Activated CD4-positive, alpha-beta memory T cell treated with anti-CD3 and anti-CD28 coated beads, Interleukin-2, amount 10 ng/mL, durations not matched to agents 7 days and 5 days (primary cell): Measurements from ENCODE around the gene HES6. TPM values are rescaled to one million over a fixed set of nuclear protein-coding genes. Genes with fewer than 3 reads are reported as not detected.

Experiments
- CTCF ChIA-PET: fragments of 350-600 bp; sonication (Branson Sonifier 250); formaldehyde crosslinking; loops from one replicate; lab custom pipeline; 2021; ENCODE audit warnings: antibody characterized with exemption, inconsistent platforms; lab: Charles Lee
- POLR2A ChIA-PET: fragments of 350-600 bp; sonication (Branson Sonifier 250); formaldehyde crosslinking; loops from one replicate; lab custom pipeline; 2021; ENCODE audit warnings: antibody characterized with exemption; lab: Charles Lee
- DNase-seq: peaks from one replicate; pipeline ENCODE4 v3.0.0-alpha.2; 2020
- H3K27ac Mint-ChIP-seq: one replicate; pipeline ENCODE4 v1.8.0; 2021; ENCODE audit warnings: mild to moderate bottlenecking, mixed read lengths
- H3K27me3 Mint-ChIP-seq: one replicate; pipeline ENCODE4 v1.8.0; 2021; ENCODE audit warnings: mixed read lengths
- H3K36me3 Mint-ChIP-seq: one replicate; pipeline ENCODE4 v1.8.0; 2021; ENCODE audit warnings: low read depth, mixed read lengths
- H3K4me1 Mint-ChIP-seq: one replicate; pipeline ENCODE4 v1.8.0; 2021; ENCODE audit warnings: mixed read lengths
- H3K4me3 Mint-ChIP-seq: one replicate; pipeline ENCODE4 v1.8.0; 2021; ENCODE audit warnings: mild to moderate bottlenecking, mixed read lengths
- H3K9me3 Mint-ChIP-seq: one replicate; pipeline ENCODE4 v1.8.0; 2021; ENCODE audit warnings: mixed read lengths
- total RNA-seq, 2 experiments: library from RNA; stranded (reverse); gene quantifications; one replicate each; pipeline ENCODE4 v1.2.3, GENCODE V29; 2021

HES6 gene
- total RNA-seq, 2 experiments from 2014 or later, result 2.7 to 3.7 TPM

DNA sequence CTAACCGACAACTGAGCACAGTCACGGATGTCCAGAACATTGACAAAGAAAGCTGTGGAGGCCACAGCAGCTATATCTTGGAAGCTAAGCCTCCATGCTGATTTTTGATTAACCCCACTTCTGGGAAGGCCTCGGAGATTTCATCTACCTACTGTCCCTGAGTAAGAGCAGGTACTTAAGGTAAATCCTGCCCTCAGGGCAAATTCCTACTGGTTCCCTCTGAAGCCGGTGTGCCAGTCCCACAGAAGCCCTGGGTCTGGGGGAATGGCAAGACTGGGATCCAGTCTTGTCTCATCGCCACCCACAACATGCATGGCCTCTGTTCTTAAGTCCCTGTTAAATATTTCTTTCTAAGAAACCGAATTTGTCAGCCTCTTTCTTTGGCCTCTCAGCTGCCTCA is 29.9 kb upstream of the HES6 start:
- no peaks in the 10 kb centered on the region for H3K27me3 Mint-ChIP-seq
- H3K4me3 Mint-ChIP-seq, result no peak overlapping the region
- peaks cover 3% of the 10 kb centered on the region for H3K4me1 Mint-ChIP-seq
- H3K27ac Mint-ChIP-seq, result no peak overlapping the region
- peaks cover 5% of the 10 kb centered on the region for H3K36me3 Mint-ChIP-seq
- no peak for DNase-seq
- ChIA-PET CTCF (no interaction called here), POLR2A (no interaction called here)
- no peaks in the 10 kb centered on the region for H3K9me3 Mint-ChIP-seq

- H3K27ac Mint-ChIP-seq, result no peak overlapping the region
- no peaks in the 10 kb centered on the region for H3K27me3 Mint-ChIP-seq
- no peaks in the 10 kb centered on the region for H3K9me3 Mint-ChIP-seq
- DNase-seq, result no peak
- peaks cover 8% of the 10 kb centered on the region for H3K4me1 Mint-ChIP-seq
- ChIA-PET POLR2A (no interaction called here), CTCF (no interaction called here)
- H3K36me3 Mint-ChIP-seq, result peaks cover 6% of the 10 kb centered on the region
- no peak overlapping the region for H3K4me3 Mint-ChIP-seq
Observed at GRCh38 chr2:238267884-238268680, 28.2 kb upstream of the HES6 start.

GRCh38 chr2:238267341-238267710 is 27.5 kb upstream of the HES6 start:
- POLR2A ChIA-PET, result no interaction called here
- CTCF ChIA-PET, result no interaction called here
- H3K27ac Mint-ChIP-seq, result no peak overlapping the region

GRCh38 chr2:238265605-238266004 is 25.8 kb upstream of the HES6 start:
- Mint-ChIP-seq H3K4me1 (peaks cover 8% of the 10 kb centered on the region), H3K4me3 (no peak overlapping the region), H3K9me3 (no peaks in the 10 kb centered on the region), H3K36me3 (peaks cover 5% of the 10 kb centered on the region), H3K27ac (no peak overlapping the region), H3K27me3 (no peaks in the 10 kb centered on the region)
- ChIA-PET POLR2A (no interaction called here), CTCF (interaction anchor here (1.1 to 3.5 kb wide), 4 partner anchors 9 to 438 kb away, joined by 3 to 27 read pairs (median 4); no protein-coding TSS in a partner anchor)
- DNase-seq, result no peak

More at GRCh38 chr2:238267341-238267710, 27.5 kb upstream of the HES6 start:
- peaks cover 5% of the 10 kb centered on the region for H3K36me3 Mint-ChIP-seq
- H3K9me3 Mint-ChIP-seq, result no peaks in the 10 kb centered on the region
- H3K4me1 Mint-ChIP-seq, result peaks cover 8% of the 10 kb centered on the region
- H3K4me3 Mint-ChIP-seq, result no peak overlapping the region
- no peak for DNase-seq
- H3K27me3 Mint-ChIP-seq, result no peaks in the 10 kb centered on the region

DNA sequence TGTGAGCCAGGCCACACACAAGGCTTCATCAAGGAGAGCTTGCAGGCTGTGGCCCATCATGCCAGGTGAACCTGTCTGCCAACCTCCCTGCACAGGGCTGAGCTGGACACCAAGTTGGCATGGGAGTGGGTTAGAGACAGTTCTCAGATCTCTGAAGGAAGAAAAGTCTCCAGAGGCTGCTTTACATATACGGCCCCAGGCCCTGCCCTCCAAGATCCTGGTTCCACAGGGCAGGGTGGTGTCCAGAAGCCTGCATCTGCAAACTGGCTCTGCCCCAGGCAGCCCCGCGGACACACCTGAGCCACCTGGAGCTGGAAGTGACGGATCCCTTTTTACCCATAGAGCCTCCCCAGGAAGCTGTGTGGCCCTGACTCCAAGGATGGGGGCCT is 24.2 kb upstream of the HES6 start:
- peaks cover 5% of the 10 kb centered on the region for H3K36me3 Mint-ChIP-seq
- H3K27ac Mint-ChIP-seq, result no peak overlapping the region
- no peak overlapping the region for H3K4me3 Mint-ChIP-seq
- ChIA-PET CTCF (interaction anchor here (0.8 to 3.5 kb wide), 18 partner anchors 10 to 751 kb away, joined by 3 to 27 read pairs (median 6); partner anchors contain the start of genes PER2 and SCLY), POLR2A (no interaction called here)
- H3K27me3 Mint-ChIP-seq, result no peaks in the 10 kb centered on the region
- no peaks in the 10 kb centered on the region for H3K9me3 Mint-ChIP-seq
- DNase-seq, result no peak
- H3K4me1 Mint-ChIP-seq, result peaks cover 18% of the 10 kb centered on the region

DNA sequence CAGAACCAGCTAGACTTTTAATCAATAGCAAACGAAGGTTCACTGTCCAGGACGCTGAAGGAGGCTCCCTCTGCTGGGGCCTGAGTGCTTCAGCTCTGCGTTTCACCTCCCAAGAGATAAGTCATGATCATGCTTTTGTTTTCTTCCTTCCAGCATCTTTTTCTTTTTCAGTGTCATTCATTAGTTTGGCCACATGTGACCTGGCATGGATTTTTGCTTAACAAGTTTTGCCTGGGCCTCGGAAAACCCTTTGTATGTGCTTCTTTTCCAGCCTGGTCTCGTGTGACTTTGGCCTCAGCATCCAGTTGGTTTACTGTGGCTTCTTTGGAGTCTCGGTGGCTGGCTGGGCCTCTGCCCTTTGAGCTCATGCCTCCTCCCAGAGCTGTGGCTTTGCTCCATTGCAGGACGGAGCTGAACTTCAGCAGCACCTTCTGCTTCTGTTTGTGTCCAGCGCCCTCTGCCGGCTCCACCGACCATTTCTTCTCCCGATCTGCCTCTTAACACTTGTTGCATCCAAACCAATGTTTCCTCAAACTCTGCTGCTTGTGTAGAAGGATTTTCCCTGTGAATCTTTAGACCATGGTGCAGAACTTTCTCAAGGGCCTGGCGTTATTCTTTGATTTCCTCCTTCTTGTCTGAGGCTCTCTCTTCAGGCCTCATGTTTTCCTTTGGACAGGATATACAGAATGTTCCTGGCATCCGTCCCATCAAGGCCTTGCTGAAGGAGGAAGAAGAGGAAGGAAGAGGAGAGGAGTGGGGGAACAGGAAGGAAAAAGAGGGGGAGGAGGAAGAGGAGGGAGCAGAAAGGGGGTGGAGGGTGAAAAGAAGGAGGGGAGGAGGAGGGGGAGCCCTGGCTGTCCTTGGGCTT is 23.6 kb upstream of the HES6 start:
- peak; percentile 83 for DNase-seq
- no peak overlapping the region for H3K4me3 Mint-ChIP-seq
- H3K27me3 Mint-ChIP-seq, result no peaks in the 10 kb centered on the region
- POLR2A ChIA-PET, result interaction anchor here (0.9 to 1.0 kb wide), 2 partner anchors 25 to 295 kb away, joined by 3 read pairs; partner anchors contain the start of gene PER2
- peaks cover 5% of the 10 kb centered on the region for H3K36me3 Mint-ChIP-seq
- no peaks in the 10 kb centered on the region for H3K9me3 Mint-ChIP-seq
- no peak overlapping the region for H3K27ac Mint-ChIP-seq
- CTCF ChIA-PET, result interaction anchor here (0.7 to 3.5 kb wide), 30 partner anchors 9 to 751 kb away, joined by 3 to 27 read pairs (median 4); partner anchors contain the start of genes PER2 and SCLY
- peaks cover 20% of the 10 kb centered on the region for H3K4me1 Mint-ChIP-seq

DNA sequence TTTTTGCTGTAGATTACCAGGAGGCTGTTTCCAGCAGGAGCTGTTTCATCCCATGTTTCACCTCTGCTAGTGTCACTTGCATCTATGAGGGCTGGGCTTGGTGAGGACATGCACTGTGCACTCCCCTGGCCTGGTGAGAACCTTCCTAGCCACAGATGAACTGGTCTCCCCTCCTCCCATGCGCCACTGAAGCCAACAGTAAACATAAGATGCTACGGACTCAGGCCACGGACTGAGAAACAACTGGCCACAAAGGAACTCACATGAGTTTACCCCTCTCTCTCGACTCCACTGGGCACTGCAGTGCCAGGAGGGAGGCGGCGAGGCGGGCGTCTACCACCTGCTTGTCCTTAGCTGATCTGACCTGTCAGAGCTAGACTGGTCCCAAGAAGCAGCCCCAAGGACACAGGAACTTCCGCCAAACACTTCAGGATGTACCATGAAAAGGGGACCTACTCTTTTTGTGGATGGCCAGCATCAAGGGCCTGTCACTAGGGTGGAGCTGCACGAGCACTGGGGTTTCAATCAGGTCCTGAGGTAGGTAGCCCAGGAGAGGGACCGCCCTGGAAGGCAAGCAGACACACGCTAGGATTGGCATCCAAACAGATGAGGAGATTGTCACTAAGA is 22.8 kb upstream of the HES6 start:
- Mint-ChIP-seq H3K9me3 (no peaks in the 10 kb centered on the region), H3K27ac (no peak overlapping the region)
- CTCF ChIA-PET, result interaction anchor here (0.7 to 3.5 kb wide), 25 partner anchors 8 to 750 kb away, joined by 3 to 27 read pairs (median 4); partner anchors contain the start of gene PER2

DNA sequence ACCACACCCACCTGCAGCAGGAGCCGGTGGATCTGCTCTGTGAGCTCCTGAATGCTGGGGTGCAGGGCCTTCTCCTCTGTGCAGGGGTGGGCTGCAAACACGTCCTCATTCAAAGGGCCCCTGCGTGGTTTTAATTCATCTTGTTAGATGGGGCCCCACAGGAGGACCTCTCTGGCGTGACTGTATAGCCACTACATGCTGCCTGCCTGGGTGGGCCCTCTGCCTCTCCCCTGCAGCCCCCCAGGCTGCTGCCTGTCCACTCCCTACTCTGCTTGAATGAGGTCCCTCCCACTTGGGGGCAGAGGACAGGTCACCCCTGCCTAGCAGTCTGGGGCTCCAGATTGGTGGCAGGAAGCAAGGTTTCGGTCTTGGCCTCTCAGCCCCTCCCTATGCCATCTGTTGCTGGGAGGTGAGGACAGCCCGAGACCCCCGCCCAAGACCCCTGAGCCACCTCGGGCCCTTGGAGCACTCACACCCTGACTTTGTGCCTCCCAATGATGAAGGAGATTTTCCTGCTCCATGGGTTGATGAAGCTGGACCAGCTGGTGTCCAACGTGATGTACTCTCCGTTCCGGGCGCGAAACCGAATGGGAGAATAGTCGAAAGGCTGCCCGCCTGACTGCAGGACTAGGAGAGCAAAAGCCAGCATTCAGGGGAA is 22.0 kb upstream of the HES6 start:
- CTCF ChIA-PET, result interaction anchor here (1.6 to 3.1 kb wide), 2 partner anchors 291 to 403 kb away, joined by 4 to 21 read pairs; no protein-coding TSS in a partner anchor
- H3K4me3 Mint-ChIP-seq, result no peak overlapping the region
- H3K27ac Mint-ChIP-seq, result no peak overlapping the region
- no peak for DNase-seq
- H3K36me3 Mint-ChIP-seq, result peaks cover 2% of the 10 kb centered on the region
- POLR2A ChIA-PET, result no interaction called here
- H3K27me3 Mint-ChIP-seq, result no peaks in the 10 kb centered on the region
- H3K9me3 Mint-ChIP-seq, result no peaks in the 10 kb centered on the region
- peaks cover 17% of the 10 kb centered on the region for H3K4me1 Mint-ChIP-seq

More for the DNA sequence above, 22.8 kb upstream of the HES6 start:
- no peaks in the 10 kb centered on the region for H3K27me3 Mint-ChIP-seq
- peaks cover 5% of the 10 kb centered on the region for H3K36me3 Mint-ChIP-seq
- H3K4me3 Mint-ChIP-seq, result no peak overlapping the region
- peaks cover 20% of the 10 kb centered on the region for H3K4me1 Mint-ChIP-seq
- DNase-seq, result no peak
- POLR2A ChIA-PET, result interaction anchor here (0.9 to 1.0 kb wide), 2 partner anchors 26 to 294 kb away, joined by 3 read pairs; partner anchors contain the start of gene PER2

DNA sequence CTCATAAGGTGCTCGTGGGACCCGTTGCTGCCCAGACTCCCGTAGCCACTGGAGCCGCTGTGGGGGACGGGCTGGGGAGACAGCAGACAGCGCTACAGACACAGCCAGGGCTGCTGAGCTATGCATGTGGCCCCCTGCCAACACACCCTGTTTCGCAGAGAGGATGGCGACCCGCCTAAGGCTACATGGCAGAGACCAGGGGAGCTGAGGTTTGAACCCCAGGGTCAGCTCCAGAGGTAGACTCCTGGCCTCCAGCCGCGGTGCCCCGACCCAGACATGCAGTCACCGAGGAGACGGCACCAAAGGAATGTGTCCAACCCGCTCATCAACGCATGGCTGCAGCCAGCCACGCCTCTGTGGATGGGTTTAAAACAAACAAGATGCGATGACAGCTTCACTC is 21.0 kb upstream of the HES6 start:
- DNase-seq, result no peak
- peaks cover 17% of the 10 kb centered on the region for H3K4me1 Mint-ChIP-seq
- CTCF ChIA-PET, result interaction anchor here (1.1 to 1.7 kb wide), 2 partner anchors 200 to 403 kb away, joined by 3 read pairs; partner anchors contain the start of gene SCLY
- H3K36me3 Mint-ChIP-seq, result peaks cover 2% of the 10 kb centered on the region
- no peak overlapping the region for H3K4me3 Mint-ChIP-seq
- H3K9me3 Mint-ChIP-seq, result no peaks in the 10 kb centered on the region
- no peaks in the 10 kb centered on the region for H3K27me3 Mint-ChIP-seq
- POLR2A ChIA-PET, result no interaction called here
- H3K27ac Mint-ChIP-seq, result no peak overlapping the region

GRCh38 chr2:238259061-238260020 is 19.5 kb upstream of the HES6 start:
- Mint-ChIP-seq H3K4me3 (no peak overlapping the region), H3K4me1 (peaks cover 17% of the 10 kb centered on the region), H3K27me3 (no peaks in the 10 kb centered on the region), H3K27ac (peak overlapping the region; percentile 10), H3K9me3 (no peaks in the 10 kb centered on the region), H3K36me3 (peaks cover 5% of the 10 kb centered on the region)
- ChIA-PET CTCF (interaction anchor here (0.6 to 1.7 kb wide), 4 partner anchors 98 to 746 kb away, joined by 3 to 4 read pairs (median 3); partner anchors contain the start of gene SCLY), POLR2A (no interaction called here)
- peak; percentile 34 for DNase-seq
